Stimulated activated CD4-positive, alpha-beta T cell treated with anti-CD3 and anti-CD28 coated beads, Interleukin-4, amount 100 ng/mL, for 1 hour (primary cell): ENCODE results near the gene C5.

Experiments used
- DNase-seq: peaks from one replicate; pipeline ENCODE4 v3.0.0-alpha.2; 2020

Gene C5

GRCh38 chr9:120937596-120937995 lies 112.5 kb downstream of the C5 start:
- no peak for DNase-seq

- no peak for DNase-seq
These were observed 112.9 kb downstream of the C5 start for GRCh38 chr9:120937127-120937526.

- no peak for DNase-seq
These were observed 113.3 kb downstream of the C5 start for GRCh38 chr9:120936764-120937122.

- DNase-seq = peak; percentile 93
These were observed 113.9 kb downstream of the C5 start for GRCh38 chr9:120936011-120936763.

- DNase-seq = no peak
These were observed 114.7 kb downstream of the C5 start for GRCh38 chr9:120935383-120935857.

GRCh38 chr9:120934281-120934680 lies 115.8 kb downstream of the C5 start:
- DNase-seq = no peak

- no peak for DNase-seq
These were observed 116.6 kb downstream of the C5 start for GRCh38 chr9:120933310-120934055.

GRCh38 chr9:120932086-120932823 lies 117.8 kb downstream of the C5 start:
- no peak for DNase-seq

GRCh38 chr9:120931231-120932085 lies 118.6 kb downstream of the C5 start:
- DNase-seq = peak; percentile 62

GRCh38 chr9:120929229-120929791 lies 120.8 kb downstream of the C5 start:
- no peak for DNase-seq

- DNase-seq = peak; percentile 74
These were observed 121.4 kb downstream of the C5 start for GRCh38 chr9:120928483-120929228.

GRCh38 chr9:120928015-120928482 lies 122.0 kb downstream of the C5 start:
- no peak for DNase-seq

GRCh38 chr9:120927269-120928014 lies 122.6 kb downstream of the C5 start:
- DNase-seq = no peak

GRCh38 chr9:120926397-120926928 lies 123.6 kb downstream of the C5 start, which contains the start of gene TRAF1:
TRAF1 (minus strand) TSS chr9:120926796; CDS start chr9:120926075, 721 bp downstream.
- no peak for DNase-seq

- DNase-seq = peak; percentile 78
These were observed 124.3 kb downstream of the C5 start for GRCh38 chr9:120925535-120926396.

- DNase-seq = no peak
These were observed 125.2 kb downstream of the C5 start for GRCh38 chr9:120924698-120925534.

GRCh38 chr9:120923620-120924328 lies 126.3 kb downstream of the C5 start:
- no peak for DNase-seq
